Measurements from ENCODE around the gene POLD1. TPM values are rescaled to one million over a fixed set of nuclear protein-coding genes. Genes with fewer than 3 reads are reported as not detected.

Gene POLD1
- total and polyA plus RNA-seq, 2 experiments from 2014 or later: 111 to 173 TPM

DNA sequence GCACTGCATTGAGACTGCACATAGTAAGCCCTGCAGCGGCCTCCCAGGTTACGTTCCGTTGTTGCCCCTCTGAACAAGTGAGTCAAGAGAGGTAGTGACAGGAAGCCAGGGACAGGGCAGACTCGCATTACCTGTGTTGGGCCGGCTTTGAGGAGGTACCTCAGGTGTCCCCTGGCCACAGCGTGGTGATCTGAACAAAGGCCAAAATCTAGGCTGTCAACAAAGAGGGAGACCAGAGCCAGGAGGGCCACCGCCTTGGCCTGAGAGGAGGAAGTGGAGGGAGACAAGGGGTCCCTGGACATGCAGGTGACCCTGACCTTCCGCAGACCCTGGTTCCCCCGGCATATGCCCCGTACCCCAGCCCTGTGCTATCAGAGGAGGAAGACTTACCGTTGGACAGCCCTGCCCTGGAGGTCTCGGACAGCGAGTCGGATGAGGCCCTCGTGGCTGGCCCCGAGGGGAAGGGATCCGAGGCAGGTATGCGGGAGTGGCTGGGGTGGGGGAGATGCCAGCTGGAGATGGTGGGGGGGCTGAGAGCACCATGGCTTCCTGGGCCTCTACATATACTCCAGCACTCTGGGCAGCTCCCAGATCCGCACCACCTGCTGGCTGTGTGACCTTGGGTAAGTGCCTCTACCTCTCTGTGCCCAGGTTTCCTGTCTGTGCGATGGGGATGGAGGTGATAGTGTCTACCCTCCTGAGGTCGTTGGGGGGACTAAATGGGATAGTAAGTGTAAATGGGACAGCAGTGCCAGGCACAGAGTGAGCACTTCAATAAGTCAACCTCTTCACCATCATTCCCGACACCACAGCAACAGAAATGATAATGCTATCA lies 39.3 kb downstream of the POLD1 start (continued):
- TF ChIP-seq, protein P1, sequence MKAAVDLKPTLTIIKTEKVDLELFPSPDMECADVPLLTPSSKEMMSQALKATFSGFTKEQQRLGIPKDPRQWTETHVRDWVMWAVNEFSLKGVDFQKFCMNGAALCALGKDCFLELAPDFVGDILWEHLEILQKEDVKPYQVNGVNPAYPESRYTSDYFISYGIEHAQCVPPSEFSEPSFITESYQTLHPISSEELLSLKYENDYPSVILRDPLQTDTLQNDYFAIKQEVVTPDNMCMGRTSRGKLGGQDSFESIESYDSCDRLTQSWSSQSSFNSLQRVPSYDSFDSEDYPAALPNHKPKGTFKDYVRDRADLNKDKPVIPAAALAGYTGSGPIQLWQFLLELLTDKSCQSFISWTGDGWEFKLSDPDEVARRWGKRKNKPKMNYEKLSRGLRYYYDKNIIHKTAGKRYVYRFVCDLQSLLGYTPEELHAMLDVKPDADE (IDR thresholded peaks at IDR 0.05): no peak
- TF ChIP-seq JUNB (IDR thresholded peaks at IDR 0.05; ENCODE audit: unreplicated experiment): no peak
- no peak for TF ChIP-seq POLR2AphosphoS5 (IDR thresholded peaks at IDR 0.05; ENCODE audit: low read depth)
- TF ChIP-seq ZNF114 (CRISPR knock-in tag; IDR thresholded peaks at IDR 0.05): no peak
- no peak for TF ChIP-seq EZH2phosphoT487 (IDR thresholded peaks at IDR 0.05; ENCODE audit: unreplicated experiment)
- no peak for TF ChIP-seq CREB1 (CRISPR knock-in tag; IDR thresholded peaks at IDR 0.05; ENCODE audit: low read depth)

DNA sequence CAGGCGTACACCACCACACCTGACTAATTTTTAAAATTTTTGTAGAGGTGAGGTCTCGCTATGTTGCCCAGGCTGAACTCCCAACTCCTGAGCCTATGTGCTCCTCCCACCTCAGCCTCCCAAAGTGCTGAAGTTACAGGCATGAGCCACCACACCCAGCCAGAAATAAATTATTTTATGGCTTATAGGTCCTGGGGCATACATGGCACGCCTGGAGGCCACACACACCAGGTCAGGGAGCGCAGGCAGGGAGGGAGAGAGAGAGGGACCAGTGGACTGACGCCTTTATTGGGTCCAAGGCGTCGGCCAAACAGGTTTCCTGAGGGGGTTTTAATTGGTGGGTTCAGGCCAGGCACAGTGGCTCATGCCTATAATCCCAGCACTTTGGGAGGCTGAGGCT lies 41.4 kb downstream of the POLD1 start:
- no peak for ATAC-seq
- Mint-ChIP-seq H3K4me1 (peaks cover 6% of the 10 kb centered on the region), H3K27me3 (ENCODE audit: insufficient read depth, low read depth, poor library complexity) (peaks cover 10% of the 10 kb centered on the region)

More for the DNA sequence above, 41.4 kb downstream of the POLD1 start:
- Histone ChIP-seq H3K4me2 (no peak overlapping the region), H3K79me2 (replicated peaks; ENCODE audit: insufficient read depth) (peaks cover 6% of the 10 kb centered on the region; the same call in 1 of the 2 replicates), H3K36me3 (ENCODE audit: insufficient read depth) (no peaks in the 10 kb centered on the region), H3F3A (replicated peaks; ENCODE audit: low read depth) (peaks cover 14% of the 10 kb centered on the region; the same call in 1 of the 2 replicates), H2AFZ (no peak overlapping the region), H3K27me3 (ENCODE audit: insufficient read depth) (peaks cover 20% of the 10 kb centered on the region; the same call in 1 of the 2 replicates), H3K27ac (ENCODE audit: low read depth) (no peak overlapping the region), H3K4me3 (no peak overlapping the region), H3K4me1 (ENCODE audit: insufficient read depth) (peaks cover 10% of the 10 kb centered on the region; the same call in 1 of the 2 replicates), H4K20me1 (replicated peaks; ENCODE audit: insufficient read depth) (no peaks in the 10 kb centered on the region; the same call in 1 of the 2 replicates), H3K9me2 (ENCODE audit: insufficient read depth) (no peaks in the 10 kb centered on the region)
- Mint-ChIP-seq H3K36me3 (ENCODE audit: low read depth) (peaks cover 25% of the 10 kb centered on the region), H3K9me3 (no peaks in the 10 kb centered on the region; the same call in 2 of the 3 replicates), H3K4me3 (no peak overlapping the region), H3K27ac (no peak overlapping the region)
- no peak for DNase-seq (ENCODE audit: low spot score)
- TF ChIP-seq, protein P2, sequence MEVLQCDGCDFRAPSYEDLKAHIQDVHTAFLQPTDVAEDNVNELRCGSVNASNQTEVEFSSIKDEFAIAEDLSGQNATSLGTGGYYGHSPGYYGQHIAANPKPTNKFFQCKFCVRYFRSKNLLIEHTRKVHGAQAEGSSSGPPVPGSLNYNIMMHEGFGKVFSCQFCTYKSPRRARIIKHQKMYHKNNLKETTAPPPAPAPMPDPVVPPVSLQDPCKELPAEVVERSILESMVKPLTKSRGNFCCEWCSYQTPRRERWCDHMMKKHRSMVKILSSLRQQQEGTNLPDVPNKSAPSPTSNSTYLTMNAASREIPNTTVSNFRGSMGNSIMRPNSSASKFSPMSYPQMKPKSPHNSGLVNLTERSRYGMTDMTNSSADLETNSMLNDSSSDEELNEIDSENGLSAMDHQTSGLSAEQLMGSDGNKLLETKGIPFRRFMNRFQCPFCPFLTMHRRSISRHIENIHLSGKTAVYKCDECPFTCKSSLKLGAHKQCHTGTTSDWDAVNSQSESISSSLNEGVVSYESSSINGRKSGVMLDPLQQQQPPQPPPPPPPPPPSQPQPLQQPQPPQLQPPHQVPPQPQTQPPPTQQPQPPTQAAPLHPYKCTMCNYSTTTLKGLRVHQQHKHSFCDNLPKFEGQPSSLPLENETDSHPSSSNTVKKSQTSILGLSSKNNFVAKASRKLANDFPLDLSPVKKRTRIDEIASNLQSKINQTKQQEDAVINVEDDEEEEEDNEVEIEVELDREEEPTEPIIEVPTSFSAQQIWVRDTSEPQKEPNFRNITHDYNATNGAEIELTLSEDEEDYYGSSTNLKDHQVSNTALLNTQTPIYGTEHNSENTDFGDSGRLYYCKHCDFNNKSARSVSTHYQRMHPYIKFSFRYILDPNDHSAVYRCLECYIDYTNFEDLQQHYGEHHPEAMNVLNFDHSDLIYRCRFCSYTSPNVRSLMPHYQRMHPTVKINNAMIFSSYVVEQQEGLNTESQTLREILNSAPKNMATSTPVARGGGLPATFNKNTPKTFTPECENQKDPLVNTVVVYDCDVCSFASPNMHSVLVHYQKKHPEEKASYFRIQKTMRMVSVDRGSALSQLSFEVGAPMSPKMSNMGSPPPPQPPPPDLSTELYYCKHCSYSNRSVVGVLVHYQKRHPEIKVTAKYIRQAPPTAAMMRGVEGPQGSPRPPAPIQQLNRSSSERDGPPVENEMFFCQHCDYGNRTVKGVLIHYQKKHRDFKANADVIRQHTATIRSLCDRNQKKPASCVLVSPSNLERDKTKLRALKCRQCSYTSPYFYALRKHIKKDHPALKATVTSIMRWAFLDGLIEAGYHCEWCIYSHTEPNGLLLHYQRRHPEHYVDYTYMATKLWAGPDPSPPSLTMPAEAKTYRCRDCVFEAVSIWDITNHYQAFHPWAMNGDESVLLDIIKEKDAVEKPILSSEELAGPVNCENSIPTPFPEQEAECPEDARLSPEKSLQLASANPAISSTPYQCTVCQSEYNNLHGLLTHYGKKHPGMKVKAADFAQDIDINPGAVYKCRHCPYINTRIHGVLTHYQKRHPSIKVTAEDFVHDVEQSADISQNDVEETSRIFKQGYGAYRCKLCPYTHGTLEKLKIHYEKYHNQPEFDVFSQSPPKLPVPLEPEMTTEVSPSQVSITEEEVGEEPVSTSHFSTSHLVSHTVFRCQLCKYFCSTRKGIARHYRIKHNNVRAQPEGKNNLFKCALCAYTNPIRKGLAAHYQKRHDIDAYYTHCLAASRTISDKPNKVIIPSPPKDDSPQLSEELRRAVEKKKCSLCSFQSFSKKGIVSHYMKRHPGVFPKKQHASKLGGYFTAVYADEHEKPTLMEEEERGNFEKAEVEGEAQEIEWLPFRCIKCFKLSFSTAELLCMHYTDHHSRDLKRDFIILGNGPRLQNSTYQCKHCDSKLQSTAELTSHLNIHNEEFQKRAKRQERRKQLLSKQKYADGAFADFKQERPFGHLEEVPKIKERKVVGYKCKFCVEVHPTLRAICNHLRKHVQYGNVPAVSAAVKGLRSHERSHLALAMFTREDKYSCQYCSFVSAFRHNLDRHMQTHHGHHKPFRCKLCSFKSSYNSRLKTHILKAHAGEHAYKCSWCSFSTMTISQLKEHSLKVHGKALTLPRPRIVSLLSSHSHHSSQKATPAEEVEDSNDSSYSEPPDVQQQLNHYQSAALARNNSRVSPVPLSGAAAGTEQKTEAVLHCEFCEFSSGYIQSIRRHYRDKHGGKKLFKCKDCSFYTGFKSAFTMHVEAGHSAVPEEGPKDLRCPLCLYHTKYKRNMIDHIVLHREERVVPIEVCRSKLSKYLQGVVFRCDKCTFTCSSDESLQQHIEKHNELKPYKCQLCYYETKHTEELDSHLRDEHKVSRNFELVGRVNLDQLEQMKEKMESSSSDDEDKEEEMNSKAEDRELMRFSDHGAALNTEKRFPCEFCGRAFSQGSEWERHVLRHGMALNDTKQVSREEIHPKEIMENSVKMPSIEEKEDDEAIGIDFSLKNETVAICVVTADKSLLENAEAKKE (CRISPR knock-in tag; IDR thresholded peaks at IDR 0.05): no peak
- TF ChIP-seq, protein P1 (IDR thresholded peaks at IDR 0.05): no peak
- TF ChIP-seq CREB1 (CRISPR knock-in tag; IDR thresholded peaks at IDR 0.05; ENCODE audit: low read depth): no peak
- TF ChIP-seq POLR2AphosphoS5 (IDR thresholded peaks at IDR 0.05; ENCODE audit: low read depth): no peak

Measured in GM23338 (cell line).